Activated CD4-positive, alpha-beta memory T cell treated with anti-CD3 and anti-CD28 coated beads for 36 hours (primary cell): Measurements from ENCODE around the gene MYH9. TPM values are rescaled to one million over a fixed set of nuclear protein-coding genes. Genes with fewer than 3 reads are reported as not detected.

Experiments used
- CTCF ChIA-PET: fragments of 350-600 bp; sonication (Branson Sonifier 250); formaldehyde crosslinking; loops from one replicate; lab custom pipeline; 2021; ENCODE audit warnings: antibody characterized with exemption, inconsistent platforms; lab: Charles Lee
- POLR2A ChIA-PET: fragments of 350-600 bp; sonication (Branson Sonifier 250); formaldehyde crosslinking; loops from one replicate; lab custom pipeline; 2021; ENCODE audit warnings: antibody characterized with exemption; lab: Charles Lee
- DNase-seq: peaks from one replicate; pipeline ENCODE4 v3.0.0-alpha.2; 2020
- H3K27ac Mint-ChIP-seq: one replicate; pipeline ENCODE4 v1.8.0; 2021; ENCODE audit warnings: mixed read lengths
- H3K27me3 Mint-ChIP-seq: one replicate; pipeline ENCODE4 v1.8.0; 2021; ENCODE audit warnings: mixed read lengths
- H3K36me3 Mint-ChIP-seq: one replicate; pipeline ENCODE4 v1.8.0; 2021; ENCODE audit warnings: mixed read lengths
- H3K4me1 Mint-ChIP-seq: one replicate; pipeline ENCODE4 v1.8.0; 2021; ENCODE audit warnings: low read depth, mixed read lengths
- H3K4me3 Mint-ChIP-seq: one replicate; pipeline ENCODE4 v1.8.0; 2021; ENCODE audit warnings: mild to moderate bottlenecking, mixed read lengths
- H3K9me3 Mint-ChIP-seq: one replicate; pipeline ENCODE4 v1.8.0; 2021; ENCODE audit warnings: mixed read lengths
- intact Hi-C: fragments of 100-400 bp; cut with micrococcal nuclease; formaldehyde crosslinking; loops from one replicate; pipeline ENCODE4 v1.15.1; 2023
- total RNA-seq, 2 experiments: library from RNA; stranded (reverse); gene quantifications; one replicate each; pipeline ENCODE4 v1.2.3, GENCODE V29; 2021

MYH9 gene
- total RNA-seq, 2 experiments from 2014 or later, result 712 to 720 TPM

DNA sequence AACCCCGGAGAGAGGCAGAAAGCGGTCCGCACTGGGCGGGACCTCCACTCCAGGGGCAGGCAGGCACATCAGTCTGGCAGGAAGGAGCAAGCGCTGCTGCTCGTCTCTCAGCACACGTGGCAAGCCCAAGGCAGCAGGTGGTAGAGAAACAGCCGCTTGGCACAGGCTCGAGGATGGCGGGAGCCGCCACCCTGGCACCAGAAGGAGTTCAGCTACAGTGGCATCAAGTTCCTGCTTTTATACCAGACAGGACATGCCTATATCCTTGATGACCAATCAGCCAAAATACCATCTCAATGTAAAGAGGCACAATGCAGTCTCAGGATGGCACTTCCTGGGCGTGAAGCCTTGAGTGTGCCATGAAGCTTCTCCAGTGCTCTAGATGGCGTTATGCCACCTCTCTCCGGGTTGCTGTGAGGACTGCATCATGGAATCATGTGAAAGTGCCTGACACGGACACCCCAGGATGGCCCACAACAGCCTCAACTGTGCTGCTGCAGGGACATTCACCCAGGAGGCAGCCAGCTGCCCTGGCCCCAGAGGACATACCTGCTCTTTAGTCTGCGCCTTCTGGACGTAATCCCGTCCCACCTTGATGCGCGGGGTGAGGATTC lies 70.0 kb downstream of the MYH9 start:
- intact Hi-C loops, result no loop called here
- no peak for DNase-seq
- ChIA-PET POLR2A (interaction anchor here (0.5 kb wide), 1 partner anchor 27 kb away, joined by 3 read pairs; no protein-coding TSS in a partner anchor), CTCF (interaction anchor here (1.2 to 2.3 kb wide), 3 partner anchors 11 to 153 kb away, joined by 3 to 13 read pairs (median 5); no protein-coding TSS in a partner anchor)
- Mint-ChIP-seq H3K9me3 (no peaks in the 10 kb centered on the region), H3K27ac (peak overlapping the region; percentile 28), H3K4me3 (no peak overlapping the region), H3K27me3 (no peaks in the 10 kb centered on the region), H3K4me1 (no peaks in the 10 kb centered on the region), H3K36me3 (peaks cover 67% of the 10 kb centered on the region)

DNA sequence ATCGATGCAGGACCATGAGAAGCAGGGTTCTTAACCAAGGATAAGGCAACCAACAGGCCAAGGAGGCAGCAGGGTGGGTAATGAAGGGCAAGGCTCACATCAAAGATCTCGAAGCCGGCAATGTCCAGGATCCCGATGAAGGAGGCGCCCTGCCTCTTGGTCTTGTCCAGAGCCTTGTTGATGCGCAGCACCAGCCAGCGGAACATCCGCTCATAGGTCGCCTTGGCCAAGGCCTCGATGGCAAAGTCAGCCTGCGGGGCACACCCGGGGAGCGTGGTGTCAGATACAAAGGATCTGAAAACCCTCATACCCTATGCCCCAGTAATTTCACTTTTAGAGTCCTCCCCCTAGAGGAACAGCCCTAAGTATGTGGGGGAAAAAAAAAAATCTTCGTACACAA lies 71.3 kb downstream of the MYH9 start:
- CTCF ChIA-PET, result no interaction called here
- Mint-ChIP-seq H3K4me1 (no peaks in the 10 kb centered on the region), H3K36me3 (peaks cover 73% of the 10 kb centered on the region), H3K4me3 (no peak overlapping the region), H3K27me3 (no peaks in the 10 kb centered on the region), H3K27ac (peak overlapping the region; percentile 36), H3K9me3 (no peaks in the 10 kb centered on the region)
- POLR2A ChIA-PET, result no interaction called here
- intact Hi-C loops, result no loop called here
- DNase-seq, result no peak

DNA sequence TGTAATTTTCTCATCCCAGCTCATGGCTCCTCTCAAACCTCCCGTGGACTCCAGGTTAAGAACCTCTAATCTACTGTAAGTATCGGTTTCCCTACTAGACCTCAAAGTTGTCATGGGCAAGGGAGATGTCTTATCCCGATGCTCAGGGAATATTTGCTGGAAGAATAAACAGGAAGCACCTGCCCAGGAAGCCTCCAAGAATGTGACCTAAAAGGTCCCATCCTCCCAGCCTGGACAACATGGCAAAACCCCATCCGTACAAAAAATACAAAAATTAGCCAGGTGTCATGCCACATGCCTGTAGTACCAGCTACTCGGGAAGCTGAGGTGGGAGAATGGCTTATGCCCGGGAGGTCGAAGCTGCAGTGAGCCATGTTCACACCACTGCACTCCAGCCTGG lies 72.4 kb downstream of the MYH9 start:
- no peaks in the 10 kb centered on the region for H3K27me3 Mint-ChIP-seq
- H3K4me3 Mint-ChIP-seq, result no peak overlapping the region
- CTCF ChIA-PET, result interaction anchor here (3.3 kb wide), 1 partner anchor 13 kb away, joined by 21 read pairs; no protein-coding TSS in a partner anchor
- H3K9me3 Mint-ChIP-seq, result no peaks in the 10 kb centered on the region
- H3K36me3 Mint-ChIP-seq, result peaks cover 74% of the 10 kb centered on the region
- intact Hi-C loops, result no loop called here
- no peak for DNase-seq
- peak overlapping the region; percentile 3 for H3K27ac Mint-ChIP-seq
- no peaks in the 10 kb centered on the region for H3K4me1 Mint-ChIP-seq
- POLR2A ChIA-PET, result no interaction called here

DNA sequence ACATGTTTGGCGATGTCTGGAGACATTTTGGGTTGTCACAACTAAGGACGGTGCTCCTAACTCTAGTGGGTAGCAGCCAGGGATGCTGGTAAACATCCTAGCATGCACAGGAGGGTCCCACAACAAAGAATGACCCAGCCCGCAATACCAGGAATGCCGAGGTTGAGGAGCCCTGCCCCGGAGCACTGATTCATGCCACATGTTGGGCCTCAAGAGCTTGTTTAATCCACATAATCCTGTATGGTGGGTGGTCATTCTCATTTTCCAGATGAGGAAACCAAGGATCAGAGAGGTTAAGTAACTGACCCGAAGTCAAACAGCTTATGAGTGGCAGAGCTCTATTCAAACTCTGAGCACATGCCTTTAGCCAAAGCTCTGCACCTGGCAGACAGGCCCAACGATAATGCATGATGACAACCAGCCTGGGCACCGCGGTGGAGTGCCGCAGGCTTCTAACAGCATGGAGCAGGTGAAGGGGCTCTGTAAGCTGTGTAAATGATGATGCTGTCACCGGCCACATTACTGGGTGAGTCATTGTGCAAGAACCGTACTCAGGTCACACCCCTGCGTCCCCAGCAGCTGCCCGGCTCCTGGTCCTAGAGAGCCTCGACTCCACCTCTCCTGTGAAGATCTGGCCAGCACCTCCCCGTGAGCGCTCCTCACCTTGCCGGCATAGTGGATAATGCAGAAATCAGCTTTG lies 76.2 kb downstream of the MYH9 start:
- no peak for DNase-seq
- ChIA-PET CTCF (interaction anchor here (1.1 to 2.2 kb wide), 3 partner anchors 10 to 160 kb away, joined by 3 to 14 read pairs (median 9); no protein-coding TSS in a partner anchor), POLR2A (interaction anchor here (1.2 kb wide), 1 partner anchor 20 kb away, joined by 3 read pairs; no protein-coding TSS in a partner anchor)
- Mint-ChIP-seq H3K36me3 (peaks cover 62% of the 10 kb centered on the region), H3K4me1 (peaks cover 2% of the 10 kb centered on the region), H3K9me3 (no peaks in the 10 kb centered on the region), H3K27me3 (no peaks in the 10 kb centered on the region), H3K4me3 (no peak overlapping the region), H3K27ac (peak overlapping the region; percentile 54)
- intact Hi-C loops, result no loop called here

DNA sequence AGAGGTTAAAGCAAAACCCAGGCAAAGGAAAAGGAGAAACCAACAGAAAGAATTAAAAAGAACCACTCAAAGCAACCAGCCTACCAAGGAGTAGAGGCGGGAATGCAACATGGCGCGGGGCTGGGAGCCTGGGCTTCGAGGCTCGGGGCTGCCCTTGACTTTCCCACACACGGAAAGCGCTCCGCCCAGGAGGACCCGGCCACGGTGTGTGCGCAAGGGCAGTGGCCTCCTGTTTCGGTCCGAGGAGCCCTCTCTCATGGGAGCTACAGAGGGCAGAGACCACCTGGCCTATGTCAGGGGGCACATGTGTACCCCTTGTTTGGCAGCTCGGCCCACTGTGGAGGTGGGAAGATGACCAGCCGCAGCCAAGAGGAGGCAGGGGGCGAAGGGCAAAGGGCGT lies 78.9 kb downstream of the MYH9 start:
- no peak for DNase-seq
- Mint-ChIP-seq H3K36me3 (peaks cover 71% of the 10 kb centered on the region), H3K9me3 (no peaks in the 10 kb centered on the region), H3K4me3 (no peak overlapping the region), H3K27ac (no peak overlapping the region), H3K27me3 (no peaks in the 10 kb centered on the region), H3K4me1 (peaks cover 2% of the 10 kb centered on the region)
- CTCF ChIA-PET, result no interaction called here
- POLR2A ChIA-PET, result interaction anchor here (0.8 kb wide), 1 partner anchor 15 kb away, joined by 3 read pairs; no protein-coding TSS in a partner anchor
- intact Hi-C loops, result no loop called here

DNA sequence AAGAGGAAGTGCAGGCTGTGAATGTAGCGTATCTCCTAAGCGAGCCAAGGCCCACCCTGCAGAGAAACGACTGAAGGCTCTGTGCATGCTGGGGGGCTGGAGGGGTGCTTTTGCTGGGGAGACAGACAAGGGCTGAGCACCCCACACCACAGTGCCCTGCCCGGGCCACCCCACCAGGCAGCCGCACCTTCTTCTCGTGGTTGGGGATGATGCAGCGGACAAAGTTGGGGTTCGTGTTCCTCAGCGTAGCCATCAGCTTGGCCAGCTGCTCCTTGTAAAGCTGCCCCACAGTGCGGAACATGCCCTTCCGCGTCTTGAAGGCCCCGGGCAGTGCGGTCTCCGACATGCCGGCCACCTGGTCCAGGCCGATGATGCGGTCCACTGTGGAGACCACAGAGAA lies 81.5 kb downstream of the MYH9 start:
- Mint-ChIP-seq H3K27ac (no peak overlapping the region), H3K9me3 (no peaks in the 10 kb centered on the region), H3K4me3 (no peak overlapping the region), H3K4me1 (peaks cover 7% of the 10 kb centered on the region), H3K27me3 (no peaks in the 10 kb centered on the region), H3K36me3 (peaks cover 65% of the 10 kb centered on the region)
- CTCF ChIA-PET, result interaction anchor here (1.0 to 2.1 kb wide), 3 partner anchors 19 to 180 kb away, joined by 3 to 7 read pairs (median 3); no protein-coding TSS in a partner anchor
- intact Hi-C loops, result no loop called here
- DNase-seq, result no peak
- POLR2A ChIA-PET, result interaction anchor here (1.0 to 1.4 kb wide), 2 partner anchors 13 to 200 kb away, joined by 3 to 4 read pairs; partner anchors contain the start of gene FOXRED2

DNA sequence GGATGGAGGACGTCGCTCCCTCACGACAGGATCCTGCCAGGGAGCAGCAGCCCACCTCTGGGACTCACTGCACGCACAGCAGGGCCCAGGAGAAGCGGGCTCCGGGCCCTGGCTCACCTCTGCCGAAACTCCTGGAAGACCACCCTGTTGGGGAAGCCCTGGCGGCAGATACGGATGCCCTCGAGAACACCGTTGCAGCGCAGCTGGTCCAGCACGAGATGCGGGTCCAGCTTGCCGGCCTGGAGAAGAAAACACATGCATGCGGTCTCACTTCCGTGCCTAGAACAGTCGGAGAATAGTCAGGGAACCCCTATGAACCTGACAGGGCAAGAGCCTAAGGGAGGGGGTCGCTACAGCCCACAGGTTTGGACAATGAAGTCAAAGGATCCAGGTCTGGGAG lies 82.0 kb downstream of the MYH9 start:
- Mint-ChIP-seq H3K27ac (peak overlapping the region; percentile 39), H3K4me3 (no peak overlapping the region), H3K9me3 (no peaks in the 10 kb centered on the region), H3K4me1 (peaks cover 9% of the 10 kb centered on the region), H3K27me3 (no peaks in the 10 kb centered on the region), H3K36me3 (peaks cover 68% of the 10 kb centered on the region)
- no peak for DNase-seq
- POLR2A ChIA-PET, result interaction anchor here (0.5 to 1.4 kb wide), 2 partner anchors 13 to 24 kb away, joined by 4 to 5 read pairs; no protein-coding TSS in a partner anchor
- intact Hi-C loops, result no loop called here
- CTCF ChIA-PET, result interaction anchor here (1.0 kb wide), 1 partner anchor 181 kb away, joined by 3 read pairs; no protein-coding TSS in a partner anchor

DNA sequence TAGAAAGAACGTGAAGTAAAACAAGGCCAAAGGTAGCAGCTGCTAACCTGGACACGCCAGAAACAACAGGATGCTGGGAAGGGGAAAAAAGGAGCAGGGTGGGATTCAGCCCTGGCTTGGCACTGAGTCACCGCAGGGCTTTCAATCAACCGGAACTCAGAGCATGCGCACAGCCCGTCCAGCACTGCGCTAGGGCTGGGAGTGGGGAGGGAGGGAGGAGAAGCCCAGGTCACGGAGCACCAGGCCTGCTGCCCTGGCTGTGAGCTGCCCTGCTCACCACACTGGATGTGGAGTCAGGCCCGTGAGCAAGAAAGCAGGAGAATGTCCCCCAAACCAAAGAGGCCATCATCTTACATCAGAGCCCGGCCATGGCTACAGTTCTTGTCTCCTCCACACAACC lies 83.3 kb downstream of the MYH9 start:
- POLR2A ChIA-PET, result no interaction called here
- Mint-ChIP-seq H3K36me3 (peaks cover 70% of the 10 kb centered on the region), H3K4me1 (peaks cover 10% of the 10 kb centered on the region), H3K27me3 (no peaks in the 10 kb centered on the region), H3K4me3 (no peak overlapping the region), H3K27ac (peak overlapping the region; percentile 54), H3K9me3 (no peaks in the 10 kb centered on the region)
- intact Hi-C loops, result no loop called here
- DNase-seq, result no peak
- CTCF ChIA-PET, result interaction anchor here (0.6 to 1.1 kb wide), 3 partner anchors 9 to 166 kb away, joined by 3 to 4 read pairs (median 3); no protein-coding TSS in a partner anchor

DNA sequence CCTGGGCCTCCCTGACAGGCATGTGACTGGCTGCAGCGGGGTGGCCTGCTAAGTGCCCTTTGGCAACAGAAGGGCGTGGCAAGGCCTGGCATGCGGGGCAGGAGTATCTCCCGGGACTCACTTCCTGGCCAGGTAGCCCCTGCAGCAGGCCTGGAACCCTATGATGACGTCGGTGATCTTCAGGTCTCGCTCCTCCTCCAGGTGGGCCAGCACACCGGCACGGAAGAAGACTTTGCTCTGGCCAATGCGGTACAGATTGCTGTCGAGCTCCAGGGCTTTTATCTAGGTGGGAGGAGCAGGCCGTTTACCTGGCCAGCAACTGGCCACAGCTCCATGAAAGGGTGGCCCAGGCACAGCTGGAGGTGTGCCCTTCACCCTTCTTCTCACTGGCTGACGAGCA lies 83.9 kb downstream of the MYH9 start:
- peaks cover 10% of the 10 kb centered on the region for H3K4me1 Mint-ChIP-seq
- no peak overlapping the region for H3K4me3 Mint-ChIP-seq
- peak overlapping the region; percentile 54 for H3K27ac Mint-ChIP-seq
- no peaks in the 10 kb centered on the region for H3K27me3 Mint-ChIP-seq
- H3K9me3 Mint-ChIP-seq, result no peaks in the 10 kb centered on the region
- CTCF ChIA-PET, result interaction anchor here (0.6 to 1.1 kb wide), 2 partner anchors 148 to 166 kb away, joined by 3 to 4 read pairs; no protein-coding TSS in a partner anchor
- intact Hi-C loops, result no loop called here
- H3K36me3 Mint-ChIP-seq, result peaks cover 71% of the 10 kb centered on the region
- DNase-seq, result no peak
- POLR2A ChIA-PET, result no interaction called here

DNA sequence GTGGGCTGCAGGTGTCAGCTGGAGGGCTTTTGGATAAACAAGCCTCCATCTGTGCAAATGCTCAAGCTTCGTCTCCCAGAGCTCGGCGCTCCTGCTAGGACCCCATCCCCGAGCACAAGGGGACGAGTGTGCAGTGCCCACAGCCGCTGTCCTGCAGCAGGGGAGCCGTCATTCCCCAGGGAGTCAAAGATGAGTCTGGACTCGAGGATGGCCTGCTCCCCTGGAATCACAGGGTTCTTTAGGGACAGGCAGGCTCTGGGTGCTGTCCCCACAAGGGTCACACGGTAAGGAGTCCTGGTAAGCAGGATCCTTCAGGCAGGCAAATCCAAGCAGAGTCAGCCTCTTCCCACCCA lies 84.7 kb downstream of the MYH9 start:
- DNase-seq, result no peak
- H3K4me1 Mint-ChIP-seq, result peaks cover 8% of the 10 kb centered on the region
- H3K4me3 Mint-ChIP-seq, result no peak overlapping the region
- peak overlapping the region; percentile 33 for H3K27ac Mint-ChIP-seq
- ChIA-PET POLR2A (no interaction called here), CTCF (interaction anchor here (1.1 to 6.3 kb wide), 7 partner anchors 11 to 209 kb away, joined by 3 to 142 read pairs (median 25); no protein-coding TSS in a partner anchor)
- intact Hi-C loops, result no loop called here
- peaks cover 71% of the 10 kb centered on the region for H3K36me3 Mint-ChIP-seq
- no peaks in the 10 kb centered on the region for H3K27me3 Mint-ChIP-seq
- no peaks in the 10 kb centered on the region for H3K9me3 Mint-ChIP-seq

DNA sequence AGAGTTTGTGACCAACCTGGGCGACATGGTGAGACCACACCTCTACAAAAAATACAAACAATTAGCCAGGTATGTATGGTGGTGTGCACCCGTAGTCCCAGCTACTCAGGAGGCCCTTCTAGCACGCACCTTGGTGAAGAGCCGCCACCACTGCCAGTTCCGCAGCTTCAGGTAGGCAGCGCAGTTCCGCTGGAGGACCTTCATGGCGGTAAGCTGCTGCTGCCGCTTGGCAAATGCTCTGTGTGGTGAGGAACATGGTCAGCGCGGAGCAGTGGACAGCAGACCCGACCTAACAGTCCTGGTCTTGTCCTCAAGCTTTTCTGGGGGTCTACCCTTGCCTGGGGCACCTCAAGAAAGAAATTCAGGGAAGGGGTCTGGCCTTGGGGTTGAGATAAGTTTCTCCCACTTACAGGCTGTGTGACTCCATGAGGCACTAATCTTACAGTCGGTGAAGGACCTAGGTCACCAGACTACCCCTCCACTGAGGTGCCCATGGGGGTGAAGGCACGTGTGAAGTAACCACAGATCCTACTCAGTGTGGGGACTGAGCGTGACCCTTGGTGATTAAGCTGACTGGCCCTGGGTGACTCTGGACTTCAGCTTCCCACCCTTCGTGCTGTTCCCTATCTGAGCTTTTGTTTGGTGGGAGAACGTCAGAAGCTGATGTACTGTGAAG lies 85.2 kb downstream of the MYH9 start:
- DNase-seq, result no peak
- Mint-ChIP-seq H3K36me3 (peaks cover 72% of the 10 kb centered on the region), H3K4me1 (peaks cover 8% of the 10 kb centered on the region), H3K9me3 (no peaks in the 10 kb centered on the region), H3K4me3 (no peak overlapping the region), H3K27ac (peak overlapping the region; percentile 33), H3K27me3 (no peaks in the 10 kb centered on the region)
- intact Hi-C loops, result no loop called here
- CTCF ChIA-PET, result interaction anchor here (0.8 to 6.3 kb wide), 22 partner anchors 9 to 210 kb away, joined by 3 to 142 read pairs (median 10); partner anchors contain the start of gene MYH9
- POLR2A ChIA-PET, result no interaction called here
